ENCODE data around the gene DCC. TPM values are rescaled to one million over a fixed set of nuclear protein-coding genes. Genes with fewer than 3 reads are reported as not detected.

DCC gene
- total and polyA plus RNA-seq, 2 donors (not counting 1 experiment from before 2014, with no cell fraction given), result not detected

- Mint-ChIP-seq H3K27ac (no peak overlapping the region), H3K9me3 (ENCODE audit: insufficient read depth) (no peaks in the 10 kb centered on the region), H3K4me3 (no peak overlapping the region), H3K4me1 (no peaks in the 10 kb centered on the region), H3K27me3 (no peaks in the 10 kb centered on the region)
- DNase-seq (no peak), ATAC-seq (ENCODE audit: low read depth) (no peak)
- no peak overlapping the region for H3K27ac ChIP-seq (ENCODE audit: low read length in 2 of 2)
- ChIA-PET CTCF (no interaction called here), POLR2A (no interaction called here)
- H3K27me3 ChIP-seq (replicated peaks in 1 of 4; ENCODE audit: control extremely low read depth in 1 of 4, control insufficient read depth in 3 of 4, insufficient read depth in 4 of 4, low read length in 3 of 4), result no peaks in the 10 kb centered on the region
- no peaks in the 10 kb centered on the region for H3K4me1 ChIP-seq (ENCODE audit: control insufficient read depth in 2 of 2, insufficient read depth in 2 of 2, low read length in 2 of 2)
- H4K20me1 ChIP-seq (ENCODE audit: control insufficient read depth, insufficient read depth, low read length, poor library complexity, severe bottlenecking), result no peaks in the 10 kb centered on the region
- no CpG with 5 or more reads among the region's 3 CpGs for WGBS (ENCODE audit: insufficient coverage)
- intact Hi-C loops (cut with micrococcal nuclease), result no loop called here
- no peak overlapping the region for H3K9ac ChIP-seq (ENCODE audit: low read length)
- TF ChIP-seq CTCF (IDR thresholded peaks at IDR 0.05) (no peak), EZH2 (IDR thresholded peaks at IDR 0.05; ENCODE audit: borderline replicate concordance, insufficient read depth, low read depth, low read length, poor library complexity, severe bottlenecking) (no peak)
- no peak overlapping the region for H3K4me3 ChIP-seq (ENCODE audit: control extremely low read depth in 1 of 5, extremely low read depth in 1 of 5, insufficient read depth in 1 of 5, low read depth in 2 of 5, low read length in 4 of 5)
- H3K36me3 ChIP-seq (replicated peaks in 1 of 2; ENCODE audit: control extremely low read depth in 1 of 2, control insufficient read depth in 1 of 2, extremely low read depth in 1 of 2, insufficient read depth in 2 of 2, low read length in 1 of 2), result no peaks in the 10 kb centered on the region
- H3K79me2 ChIP-seq (ENCODE audit: control insufficient read depth, insufficient read depth, low read length), result no peaks in the 10 kb centered on the region
- H3K4me2 ChIP-seq (replicated peaks; ENCODE audit: low read depth, low read length, poor library complexity, severe bottlenecking), result no peak overlapping the region
- H2AFZ ChIP-seq (ENCODE audit: insufficient read depth, low read depth, low read length, poor library complexity, severe bottlenecking), result no peak overlapping the region
- H3K9me3 ChIP-seq (ENCODE audit: control extremely low read depth in 1 of 3, control insufficient read depth in 2 of 3, insufficient read depth in 1 of 3, low read length in 2 of 3), result no peaks in the 10 kb centered on the region
These were observed 62.8 kb downstream of the DCC start for GRCh38 chr18:52402814-52403213.

- intact Hi-C loops (cut with micrococcal nuclease), result no loop called here
- H3K27ac ChIP-seq (ENCODE audit: low read length in 2 of 2), result no peak overlapping the region
- POLR2A ChIA-PET, result no interaction called here
- H3K9me3 Mint-ChIP-seq (ENCODE audit: insufficient read depth), result no peaks in the 10 kb centered on the region
- H3K4me3 ChIP-seq (ENCODE audit: control extremely low read depth in 1 of 5, extremely low read depth in 1 of 5, insufficient read depth in 1 of 5, low read depth in 2 of 5, low read length in 4 of 5), result no peak overlapping the region
- H3K4me3 Mint-ChIP-seq, result no peak overlapping the region
- H3K36me3 ChIP-seq (replicated peaks in 1 of 2; ENCODE audit: control extremely low read depth in 1 of 2, control insufficient read depth in 1 of 2, extremely low read depth in 1 of 2, insufficient read depth in 2 of 2, low read length in 1 of 2), result no peaks in the 10 kb centered on the region
- H3K27me3 Mint-ChIP-seq, result no peaks in the 10 kb centered on the region
- H4K20me1 ChIP-seq (ENCODE audit: control insufficient read depth, insufficient read depth, low read length, poor library complexity, severe bottlenecking), result no peaks in the 10 kb centered on the region
- H3K4me1 ChIP-seq (ENCODE audit: control insufficient read depth in 2 of 2, insufficient read depth in 2 of 2, low read length in 2 of 2), result no peaks in the 10 kb centered on the region
- ATAC-seq (ENCODE audit: low read depth) (no peak), DNase-seq (no peak)
- no peaks in the 10 kb centered on the region for H3K9me3 ChIP-seq (ENCODE audit: control extremely low read depth in 1 of 3, control insufficient read depth in 2 of 3, insufficient read depth in 1 of 3, low read length in 2 of 3)
- no peaks in the 10 kb centered on the region for H3K27me3 ChIP-seq (replicated peaks in 1 of 4; ENCODE audit: control extremely low read depth in 1 of 4, control insufficient read depth in 3 of 4, insufficient read depth in 4 of 4, low read length in 3 of 4)
- CTCF ChIA-PET, result no interaction called here
- no peak overlapping the region for H3K4me2 ChIP-seq (replicated peaks; ENCODE audit: low read depth, low read length, poor library complexity, severe bottlenecking)
- no peak overlapping the region for H3K27ac Mint-ChIP-seq
- no peak overlapping the region for H3K9ac ChIP-seq (ENCODE audit: low read length)
- H3K4me1 Mint-ChIP-seq, result no peaks in the 10 kb centered on the region
- no peaks in the 10 kb centered on the region for H3K79me2 ChIP-seq (ENCODE audit: control insufficient read depth, insufficient read depth, low read length)
- H2AFZ ChIP-seq (ENCODE audit: insufficient read depth, low read depth, low read length, poor library complexity, severe bottlenecking), result no peak overlapping the region
- TF ChIP-seq EZH2 (IDR thresholded peaks at IDR 0.05; ENCODE audit: borderline replicate concordance, insufficient read depth, low read depth, low read length, poor library complexity, severe bottlenecking), result no peak
These were observed 63.5 kb downstream of the DCC start for GRCh38 chr18:52403291-52404021.

Data from B cell (primary cell).